Right lobe of liver (tissue), 4 donors: ENCODE measurements around the gene SGSM2.

ENCODE experiments used
- POLR2A ChIP-seq: fragments of 450-650 bp; IDR thresholded peaks from one replicate; pipeline ENCODE4 v1.6.1; 2017; ENCODE audit warnings: antibody characterized with exemption, mild to moderate bottlenecking
- TF ChIP-seq, protein P1 (sequence below), 4 donors: fragments of 200-600 bp in 3 of 4; fragments of 450-650 bp in 1 of 4; IDR thresholded peaks; one replicate each; pipeline versions ENCODE4 v1.5.1 to v1.8.0; 2016 to 2022; ENCODE audit warnings: antibody characterized with exemption in 4 of 4, mild to moderate bottlenecking in 2 of 4
- donor health status: DM: no; HTN: no; CAD: no.
- donor health status: DM: no; HTN: no; CAD: no.
- donor health status: DM: no; HTN: yes; CAD: no.

DNA sequence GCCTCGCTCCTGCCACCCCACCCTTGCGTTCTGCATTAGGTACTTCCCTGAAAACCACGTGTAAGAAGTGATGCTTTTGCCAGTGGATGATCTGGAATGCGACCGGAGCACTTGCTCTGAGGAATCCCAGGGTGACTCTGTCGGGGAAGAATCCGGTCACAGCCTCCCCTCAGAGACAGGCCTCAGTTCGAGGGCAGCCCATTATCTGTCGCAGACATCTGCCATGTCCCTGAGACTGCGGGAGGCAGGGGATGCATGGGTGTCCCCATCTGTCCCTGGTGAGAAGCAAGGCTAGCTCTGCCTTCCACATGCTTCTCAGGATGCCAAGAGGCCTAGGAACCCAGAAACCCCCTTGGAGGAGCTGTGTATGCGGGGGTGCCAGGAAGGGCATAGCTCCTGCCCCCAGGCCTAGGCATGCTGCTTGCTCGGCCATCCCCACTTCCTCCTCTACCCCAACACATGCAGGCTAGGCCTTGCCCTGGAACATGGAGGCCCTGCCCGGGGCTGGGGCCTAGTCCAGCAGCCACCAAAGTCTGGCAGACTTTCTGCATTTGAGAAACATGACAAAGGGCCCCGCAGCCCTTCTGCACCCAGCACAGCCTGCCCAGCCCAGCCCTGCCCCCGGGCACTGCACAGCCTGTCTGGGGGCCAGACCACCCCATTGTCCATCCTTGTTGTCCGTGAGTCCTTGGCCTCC lies 43.1 kb downstream of the SGSM2 start:
- TF ChIP-seq, protein P1, sequence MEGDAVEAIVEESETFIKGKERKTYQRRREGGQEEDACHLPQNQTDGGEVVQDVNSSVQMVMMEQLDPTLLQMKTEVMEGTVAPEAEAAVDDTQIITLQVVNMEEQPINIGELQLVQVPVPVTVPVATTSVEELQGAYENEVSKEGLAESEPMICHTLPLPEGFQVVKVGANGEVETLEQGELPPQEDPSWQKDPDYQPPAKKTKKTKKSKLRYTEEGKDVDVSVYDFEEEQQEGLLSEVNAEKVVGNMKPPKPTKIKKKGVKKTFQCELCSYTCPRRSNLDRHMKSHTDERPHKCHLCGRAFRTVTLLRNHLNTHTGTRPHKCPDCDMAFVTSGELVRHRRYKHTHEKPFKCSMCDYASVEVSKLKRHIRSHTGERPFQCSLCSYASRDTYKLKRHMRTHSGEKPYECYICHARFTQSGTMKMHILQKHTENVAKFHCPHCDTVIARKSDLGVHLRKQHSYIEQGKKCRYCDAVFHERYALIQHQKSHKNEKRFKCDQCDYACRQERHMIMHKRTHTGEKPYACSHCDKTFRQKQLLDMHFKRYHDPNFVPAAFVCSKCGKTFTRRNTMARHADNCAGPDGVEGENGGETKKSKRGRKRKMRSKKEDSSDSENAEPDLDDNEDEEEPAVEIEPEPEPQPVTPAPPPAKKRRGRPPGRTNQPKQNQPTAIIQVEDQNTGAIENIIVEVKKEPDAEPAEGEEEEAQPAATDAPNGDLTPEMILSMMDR (IDR thresholded peaks at IDR 0.05), result no peak
- TF ChIP-seq POLR2A, result no peak
